NB4 (cell line): ENCODE measurements around the gene ABLIM3.

ENCODE experiments used
- DNase-seq: peaks from one replicate; pipeline ENCODE4 v3.0.0; 2010; ENCODE audit warnings: low read depth
- H3K4me3 ChIP-seq: one replicate; pipeline ENCODE4 v1.5.1; 2011; ENCODE audit warnings: mild to moderate bottlenecking, low read depth, low read length, moderate library complexity
- MYC ChIP-seq: IDR thresholded peaks from 2 replicates; pipeline ENCODE4 v1.6.1; 2011; ENCODE audit warnings: low read depth, low read length
- POLR2A ChIP-seq: IDR thresholded peaks from 2 replicates; pipeline ENCODE4 v1.6.1; 2011; ENCODE audit warnings: mild to moderate bottlenecking; ENCODE audit not compliant: insufficient read length; ENCODE audit errors: extremely low read depth
- TF ChIP-seq, protein P1 (sequence below): IDR thresholded peaks from 2 replicates; pipeline ENCODE4 v1.6.1; 2011; ENCODE audit warnings: low read depth, low read length
- TF ChIP-seq, protein P2 (sequence below): IDR thresholded peaks from one replicate; pipeline ENCODE4 v1.5.1; 2012; ENCODE audit warnings: low read depth, low read length

The ABLIM3 gene

DNA sequence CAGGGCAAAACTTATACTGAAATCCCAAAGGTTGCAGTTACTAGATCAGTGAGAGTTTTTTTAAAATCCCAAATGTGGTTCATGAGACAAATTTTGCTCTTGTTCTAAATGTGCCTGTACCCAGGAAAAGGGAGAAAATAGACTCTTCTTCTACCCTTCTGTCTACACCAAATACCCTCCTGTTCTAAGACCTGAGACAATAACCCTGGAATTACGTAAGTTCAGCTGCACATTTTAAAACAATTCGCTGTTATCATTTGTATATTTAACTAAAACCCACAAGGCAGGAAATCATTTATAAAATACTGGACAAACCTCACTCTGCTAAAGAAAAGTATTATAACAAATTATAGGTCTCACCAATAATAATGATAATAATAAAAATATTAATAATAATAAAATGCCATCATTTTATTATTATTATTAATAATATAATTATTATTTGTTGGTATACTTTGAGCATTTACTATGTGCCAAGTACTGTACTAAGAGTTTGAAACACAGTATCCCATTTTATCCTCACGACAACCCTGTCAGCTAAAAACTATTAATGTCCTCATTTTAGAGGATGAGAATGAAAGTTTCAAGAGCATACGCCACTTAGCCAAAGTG lies 80.5 kb downstream of the ABLIM3 start:
- DNase-seq = no peak
- H3K4me3 ChIP-seq = no peak overlapping the region

DNA sequence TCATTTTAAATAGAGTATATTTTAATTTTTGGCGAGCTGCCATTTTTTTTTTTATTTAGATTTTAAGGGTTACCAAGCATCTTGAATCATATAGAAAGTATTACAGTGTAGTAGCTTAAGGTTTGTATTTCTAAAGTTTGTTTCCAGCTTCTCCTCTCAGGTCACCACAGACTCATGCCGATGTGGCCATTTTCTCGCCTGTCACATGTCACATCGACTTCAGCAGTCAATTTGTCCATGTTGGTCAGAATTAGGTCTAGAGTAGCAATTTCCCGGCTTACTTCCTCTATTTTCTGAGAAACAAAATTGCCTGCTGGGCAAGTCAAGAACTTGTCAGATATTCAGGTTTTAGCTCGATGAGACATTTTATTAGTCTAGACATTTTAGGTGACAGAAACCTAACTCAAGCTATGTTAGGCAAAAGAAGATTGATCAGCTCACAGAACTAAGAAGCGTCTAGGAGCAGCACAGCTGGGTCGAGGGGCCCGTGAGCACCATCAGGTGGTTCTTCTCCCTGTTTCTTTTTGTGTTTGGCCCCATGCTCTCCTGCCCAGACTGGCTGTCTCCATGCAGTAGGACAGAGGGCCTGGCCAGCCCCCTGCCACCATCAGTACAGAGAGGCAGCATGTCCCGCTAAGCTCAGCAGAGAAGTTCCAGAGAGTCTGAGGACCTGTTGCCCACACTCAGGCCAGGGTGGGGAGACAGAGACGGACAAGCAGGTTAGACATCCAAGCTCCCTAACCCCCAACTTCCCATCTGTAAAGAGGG lies 82.0 kb downstream of the ABLIM3 start:
- TF ChIP-seq, protein P1, sequence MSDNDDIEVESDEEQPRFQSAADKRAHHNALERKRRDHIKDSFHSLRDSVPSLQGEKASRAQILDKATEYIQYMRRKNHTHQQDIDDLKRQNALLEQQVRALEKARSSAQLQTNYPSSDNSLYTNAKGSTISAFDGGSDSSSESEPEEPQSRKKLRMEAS = peak; percentile 29; the same call in 1 of the 2 replicates
- TF ChIP-seq MYC = no peak
- DNase-seq = peak; percentile 40
- H3K4me3 ChIP-seq = no peak overlapping the region

More for the DNA sequence above, 80.5 kb downstream of the ABLIM3 start:
- TF ChIP-seq, protein P1 = no peak
- TF ChIP-seq, protein P2, sequence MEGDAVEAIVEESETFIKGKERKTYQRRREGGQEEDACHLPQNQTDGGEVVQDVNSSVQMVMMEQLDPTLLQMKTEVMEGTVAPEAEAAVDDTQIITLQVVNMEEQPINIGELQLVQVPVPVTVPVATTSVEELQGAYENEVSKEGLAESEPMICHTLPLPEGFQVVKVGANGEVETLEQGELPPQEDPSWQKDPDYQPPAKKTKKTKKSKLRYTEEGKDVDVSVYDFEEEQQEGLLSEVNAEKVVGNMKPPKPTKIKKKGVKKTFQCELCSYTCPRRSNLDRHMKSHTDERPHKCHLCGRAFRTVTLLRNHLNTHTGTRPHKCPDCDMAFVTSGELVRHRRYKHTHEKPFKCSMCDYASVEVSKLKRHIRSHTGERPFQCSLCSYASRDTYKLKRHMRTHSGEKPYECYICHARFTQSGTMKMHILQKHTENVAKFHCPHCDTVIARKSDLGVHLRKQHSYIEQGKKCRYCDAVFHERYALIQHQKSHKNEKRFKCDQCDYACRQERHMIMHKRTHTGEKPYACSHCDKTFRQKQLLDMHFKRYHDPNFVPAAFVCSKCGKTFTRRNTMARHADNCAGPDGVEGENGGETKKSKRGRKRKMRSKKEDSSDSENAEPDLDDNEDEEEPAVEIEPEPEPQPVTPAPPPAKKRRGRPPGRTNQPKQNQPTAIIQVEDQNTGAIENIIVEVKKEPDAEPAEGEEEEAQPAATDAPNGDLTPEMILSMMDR = no peak
- TF ChIP-seq POLR2A (no peak), MYC (no peak)

DNA sequence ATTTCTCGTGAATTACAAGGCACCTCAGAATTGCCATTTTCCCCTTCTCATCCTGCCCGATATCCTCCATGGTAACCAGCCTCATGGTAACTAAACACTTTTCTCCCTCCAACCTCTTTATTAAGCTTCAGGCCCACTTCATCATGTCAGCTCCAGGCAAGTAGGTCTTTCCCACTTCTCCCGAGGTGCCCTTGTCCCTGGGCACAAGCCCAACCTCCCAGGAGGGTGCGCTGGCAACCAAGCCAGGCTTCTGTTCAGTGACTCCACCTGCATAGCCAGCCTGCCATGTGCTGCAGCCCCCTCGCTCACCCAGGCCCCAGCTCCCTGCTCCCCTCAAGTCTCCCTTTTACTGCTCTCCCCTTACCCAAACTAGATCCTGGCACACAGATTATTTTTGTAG lies 83.0 kb downstream of the ABLIM3 start:
- TF ChIP-seq MYC (no peak), POLR2A (no peak)
- TF ChIP-seq, protein P2 = no peak
- TF ChIP-seq, protein P1 = no peak
- DNase-seq = no peak
- no peak overlapping the region for H3K4me3 ChIP-seq

DNA sequence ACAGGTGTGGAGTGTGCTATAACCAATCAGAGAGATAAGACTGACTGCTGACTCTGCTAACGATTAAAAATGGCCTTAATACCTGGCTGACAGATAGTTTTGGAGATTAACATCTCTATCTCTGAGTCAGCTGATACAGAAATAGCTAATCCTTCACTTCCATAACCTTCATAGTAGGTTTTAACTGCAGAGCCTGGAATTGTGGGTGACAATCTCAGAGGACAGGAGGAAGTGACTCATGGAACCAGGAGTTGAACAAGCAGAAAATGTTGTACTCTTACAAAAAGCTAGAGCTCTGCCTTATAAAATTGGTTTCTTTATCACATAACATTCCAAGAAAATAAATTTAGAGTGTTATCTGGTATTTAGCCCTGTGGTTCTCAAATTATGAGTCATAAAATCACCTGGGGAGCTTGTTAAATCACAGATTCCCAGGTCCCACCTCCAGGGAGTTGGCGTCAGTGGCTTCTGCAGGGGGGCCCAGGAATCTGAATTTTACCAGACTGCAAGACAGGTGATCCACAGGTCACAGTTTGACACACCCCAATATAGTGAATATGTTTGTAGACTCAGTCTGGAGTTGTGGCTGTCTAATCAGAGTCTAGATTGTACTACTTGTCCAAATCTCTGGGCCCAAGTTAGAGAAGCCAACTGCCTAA lies 86.0 kb downstream of the ABLIM3 start:
- no peak for TF ChIP-seq POLR2A
- TF ChIP-seq, protein P2 = no peak
- TF ChIP-seq, protein P1 = no peak
- no peak for TF ChIP-seq MYC
- no peak overlapping the region for H3K4me3 ChIP-seq
- DNase-seq = no peak

DNA sequence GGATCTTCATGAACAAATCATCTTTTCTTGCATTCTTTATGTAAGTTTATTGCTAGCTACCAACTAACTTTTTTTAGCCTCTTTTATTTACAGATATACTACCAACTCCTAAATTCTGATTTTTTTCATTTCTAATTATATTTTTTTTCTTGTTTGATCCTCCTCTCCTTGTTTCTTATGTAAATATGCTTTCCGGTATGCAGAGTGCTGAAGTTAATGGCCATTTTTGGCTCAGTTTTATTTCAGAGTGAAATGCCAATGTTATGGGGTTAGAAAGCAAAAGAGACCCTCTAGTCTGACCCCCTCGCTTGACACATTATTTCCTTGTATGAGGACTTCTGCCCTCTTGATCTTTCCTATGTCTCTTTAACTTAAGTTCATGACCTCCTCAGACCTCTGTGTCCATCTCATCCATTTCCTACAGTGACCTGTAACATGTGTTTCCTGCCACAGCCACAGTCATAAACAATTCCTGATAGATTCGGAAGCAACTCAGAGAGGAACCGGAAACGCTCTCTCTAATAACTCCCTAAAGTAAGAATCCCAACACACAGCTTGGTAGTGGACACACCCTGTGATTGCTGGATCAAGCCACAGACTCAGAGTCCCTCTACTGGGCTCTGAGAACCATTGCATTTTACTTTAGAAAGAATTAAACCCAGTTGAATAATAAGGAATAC lies 87.5 kb downstream of the ABLIM3 start:
- TF ChIP-seq MYC = no peak
- TF ChIP-seq, protein P1 = no peak
- no peak for TF ChIP-seq POLR2A
- TF ChIP-seq, protein P2 = peak; percentile 39
- peak; percentile 57 for DNase-seq
- H3K4me3 ChIP-seq = no peak overlapping the region
